IMR-90 (cell line): ENCODE data around the gene CNOT3. TPM values are rescaled to one million over a fixed set of nuclear protein-coding genes. Genes with fewer than 3 reads are reported as not detected.
A peak's percentile ranks its signal among the peaks of the same experiment; 100 is the strongest.

ENCODE experiments used
- ATAC-seq: fragments of 200-7000 bp; cut with Tn5 transposase; 2 replicates; pipeline ENCODE4 v1.9.1; 2020; ENCODE audit warnings: low read depth, mild to moderate bottlenecking, moderate library complexity
- BruUV-seq: library from RNA; stranded (reverse); fragments of 400-500 nt; replicated peaks from 2 replicates; lab custom pipeline; 2021; lab: Mats Ljungman, UMichigan
- CTCF ChIA-PET: fragments of 300-600 bp; formaldehyde crosslinking; extraction: SDS; loops from one replicate; lab custom pipeline; 2021; ENCODE audit warnings: antibody characterized with exemption; lab: Yijun Ruan, JAX
- POLR2A ChIA-PET: fragments of 300-600 bp; sonication (Branson Sonifier 250); formaldehyde crosslinking; loops from one replicate; lab custom pipeline; 2022; ENCODE audit warnings: antibody characterized with exemption; ENCODE audit not compliant: unreplicated experiment; lab: Charles Lee
- DNase-seq: peaks from one replicate; pipeline ENCODE4 v3.0.0; 2013
- H2AFZ ChIP-seq: replicated peaks from 2 replicates; pipeline ENCODE3; 2013; ENCODE audit warnings: low read length, mild to moderate bottlenecking; ENCODE audit not compliant: poor library complexity
- H2AK5ac ChIP-seq: 2 replicates; pipeline ENCODE4 v1.6.1; 2013; ENCODE audit warnings: low read depth, low read length, inconsistent platforms
- H2AK9ac ChIP-seq: replicated peaks from 2 replicates; pipeline ENCODE3; 2013; ENCODE audit warnings: mild to moderate bottlenecking, low read depth, low read length, moderate library complexity; ENCODE audit not compliant: poor library complexity
- H2BK120ac ChIP-seq: 2 replicates; pipeline ENCODE4 v1.6.1; 2013; ENCODE audit warnings: low read depth, low read length, inconsistent platforms
- H2BK15ac ChIP-seq: 3 replicates; pipeline ENCODE4 v1.6.1; 2013; ENCODE audit warnings: low read depth, low read length, inconsistent platforms
- H2BK20ac ChIP-seq: 2 replicates; pipeline ENCODE4 v1.6.1; 2013; ENCODE audit warnings: low read depth, mild to moderate bottlenecking, inconsistent platforms, low read length, moderate library complexity
- H2BK5ac ChIP-seq: 2 replicates; pipeline ENCODE4 v1.6.1; 2013; ENCODE audit warnings: mild to moderate bottlenecking, low read depth, low read length, inconsistent platforms; ENCODE audit not compliant: poor library complexity, severe bottlenecking
- H3K14ac ChIP-seq: replicated peaks from 2 replicates; pipeline ENCODE4 v1.6.1; 2013; ENCODE audit warnings: low read depth, low read length, inconsistent platforms
- H3K18ac ChIP-seq: 2 replicates; pipeline ENCODE4 v1.6.1; 2013; ENCODE audit warnings: low read depth, low read length, control low read depth
- H3K23ac ChIP-seq: 2 replicates; pipeline ENCODE4 v1.6.1; 2013; ENCODE audit warnings: low read depth, low read length, inconsistent platforms
- H3K27ac ChIP-seq: 2 replicates; pipeline ENCODE4 v1.5.1; 2013; ENCODE audit warnings: mild to moderate bottlenecking, control low read depth, low read length; ENCODE audit not compliant: insufficient read depth
- H3K27me3 ChIP-seq: 2 replicates; pipeline ENCODE4 v1.6.1; 2013; ENCODE audit warnings: low read length; ENCODE audit not compliant: control insufficient read depth, insufficient read depth
- H3K36me3 ChIP-seq: 2 replicates; pipeline ENCODE4 v1.6.1; 2013; ENCODE audit warnings: low read length, mixed read lengths; ENCODE audit not compliant: control insufficient read depth, insufficient read depth
- H3K4ac ChIP-seq: 2 replicates; pipeline ENCODE4 v1.6.1; 2013; ENCODE audit warnings: low read depth, low read length, inconsistent platforms
- H3K4me1 ChIP-seq: 2 replicates; pipeline ENCODE4 v1.6.1; 2013; ENCODE audit warnings: low read length, mixed read lengths; ENCODE audit not compliant: control insufficient read depth, insufficient read depth
- H3K4me2 ChIP-seq: 2 replicates; pipeline ENCODE4 v1.6.1; 2013; ENCODE audit warnings: low read depth, mild to moderate bottlenecking, control low read depth, low read length, moderate library complexity
- H3K4me3 ChIP-seq: 2 replicates; pipeline ENCODE4 v1.5.1; 2013; ENCODE audit warnings: low read depth, mild to moderate bottlenecking, control low read depth, low read length, moderate library complexity; ENCODE audit not compliant: insufficient read depth
- H3K56ac ChIP-seq: 2 replicates; pipeline ENCODE4 v1.6.1; 2013; ENCODE audit warnings: low read length, inconsistent platforms; ENCODE audit not compliant: insufficient read depth; ENCODE audit errors: extremely low read depth
- H3K79me1 ChIP-seq, 2 experiments: 2 replicates each; pipeline ENCODE4 v1.6.1; 2013; ENCODE audit warnings: low read length in 2 of 2, inconsistent platforms in 1 of 2, low read depth in 1 of 2
- H3K9ac ChIP-seq: 2 replicates; pipeline ENCODE4 v1.6.1; 2013; ENCODE audit warnings: low read depth, low read length, control low read depth
- H3K9me1 ChIP-seq: 2 replicates; pipeline ENCODE4 v1.6.1; 2013; ENCODE audit warnings: low read length, inconsistent platforms; ENCODE audit not compliant: insufficient read depth
- H3K9me3 ChIP-seq: 2 replicates; pipeline ENCODE4 v1.6.1; 2013; ENCODE audit warnings: low read length; ENCODE audit not compliant: control insufficient read depth, insufficient read depth
- H4K20me1 ChIP-seq: 2 replicates; pipeline ENCODE4 v1.6.1; 2013; ENCODE audit warnings: low read length, inconsistent platforms; ENCODE audit not compliant: insufficient read depth
- H4K5ac ChIP-seq: 2 replicates; pipeline ENCODE4 v1.6.1; 2013; ENCODE audit warnings: mild to moderate bottlenecking, low read depth, low read length, control low read depth
- H4K8ac ChIP-seq, 2 experiments: 2 replicates each; pipeline ENCODE4 v1.6.1; 2013; ENCODE audit warnings: low read depth in 2 of 2, low read length in 2 of 2, control low read depth in 1 of 2, inconsistent platforms in 1 of 2
- H4K91ac ChIP-seq: 2 replicates; pipeline ENCODE4 v1.6.1; 2013; ENCODE audit warnings: low read depth, low read length, inconsistent platforms; ENCODE audit not compliant: insufficient read depth
- BHLHE40 ChIP-seq: fragments of 150-350 bp; IDR thresholded peaks from 2 replicates; pipeline ENCODE4 v1.6.1; 2016; ENCODE audit warnings: mild to moderate bottlenecking, low read depth, low read length
- CEBPB ChIP-seq: IDR thresholded peaks from 2 replicates; pipeline ENCODE4 v1.6.1; 2012; ENCODE audit warnings: low read depth, low read length, improper control_type of control experiment
- CHD1 ChIP-seq: IDR thresholded peaks from 2 replicates; pipeline ENCODE4 v1.6.1; 2012; ENCODE audit warnings: low read depth, low read length, improper control_type of control experiment
- CTCF ChIP-seq: conservative IDR thresholded peaks from 2 replicates; pipeline ENCODE4 v1.5.1; 2012; ENCODE audit warnings: mild to moderate bottlenecking, low read depth, low read length, improper control_type of control experiment
- FOS ChIP-seq: fragments of 150-350 bp; IDR thresholded peaks from 2 replicates; pipeline ENCODE4 v1.6.1; 2016; ENCODE audit warnings: low read depth, low read length
- MAFK ChIP-seq: IDR thresholded peaks from 2 replicates; pipeline ENCODE4 v1.6.1; 2012; ENCODE audit warnings: low read depth, low read length, improper control_type of control experiment
- MAZ ChIP-seq: IDR thresholded peaks from 2 replicates; pipeline ENCODE4 v1.6.1; 2012; ENCODE audit warnings: low read depth, mild to moderate bottlenecking, low read length, improper control_type of control experiment, moderate library complexity, borderline replicate concordance
- MXI1 ChIP-seq: IDR thresholded peaks from 2 replicates; pipeline ENCODE4 v1.6.1; 2012; ENCODE audit warnings: low read depth, mild to moderate bottlenecking, low read length, moderate library complexity, borderline replicate concordance
- NFE2L2 ChIP-seq: fragments of 150-350 bp; IDR thresholded peaks from 2 replicates; pipeline ENCODE4 v1.6.1; 2016; ENCODE audit warnings: low read depth, mild to moderate bottlenecking, low read length
- POLR2A ChIP-seq: IDR thresholded peaks from 2 replicates; pipeline ENCODE4 v1.6.1; 2012; ENCODE audit warnings: mild to moderate bottlenecking, low read depth, low read length
- RAD21 ChIP-seq: IDR thresholded peaks from 2 replicates; pipeline ENCODE4 v1.6.1; 2012; ENCODE audit warnings: low read length, improper control_type of control experiment
- RCOR1 ChIP-seq: IDR thresholded peaks from 2 replicates; pipeline ENCODE4 v1.6.1; 2012; ENCODE audit warnings: mild to moderate bottlenecking, low read length, improper control_type of control experiment; ENCODE audit not compliant: insufficient replicate concordance
- RFX5 ChIP-seq: IDR thresholded peaks from 2 replicates; pipeline ENCODE4 v1.8.0; 2012; ENCODE audit warnings: low read depth, mild to moderate bottlenecking, low read length, moderate library complexity
- SMC3 ChIP-seq: fragments of 150-350 bp; IDR thresholded peaks from 2 replicates; pipeline ENCODE4 v1.6.1; 2016; ENCODE audit warnings: low read depth, mild to moderate bottlenecking, antibody characterized with exemption, low read length, moderate library complexity
- WGBS, 2 experiments: methylation state at CpG; one replicate each; pipeline versions ENCODE4 v1.1.5 to v1.1.7; 2013; ENCODE audit warnings: missing lambda C conversion rate in 2 of 2; ENCODE audit not compliant: insufficient read length in 1 of 2; ENCODE audit errors: extremely low coverage in 2 of 2; 5-methylcytosine and 5-hydroxymethylcytosine counted together
- dilution Hi-C: fragments of 300-500 bp; cut with HindIII; formaldehyde crosslinking; loops from one replicate; pipeline ENCODE4 v1.14.3; 2018; ENCODE audit warnings: low sequenced_read_pairs; ENCODE audit not compliant: unreplicated experiment
- in situ Hi-C: fragments of 300-500 bp; cut with MboI; formaldehyde crosslinking; loops from 3 replicates; pipeline ENCODE4 v1.14.3; 2019; ENCODE audit warnings: low sequenced_read_pairs, inconsistent platforms, mixed read lengths
- intact Hi-C: fragments of 100-400 bp; cut with micrococcal nuclease; formaldehyde crosslinking; loops from 2 replicates; pipeline ENCODE4 v1.10.0; 2022
- polyA plus RNA-seq, 3 experiments: library from polyadenylated mRNA; depleted of rRNA; stranded (reverse); fragments of >200 nt; gene quantifications; 2 replicates each; pipeline ENCODE4 v1.2.3, GENCODE V29; 2012; ENCODE audit warnings: low replicate concordance in 1 of 3
- total RNA-seq: library from RNA; depleted of rRNA; stranded (reverse); fragments of >200 nt; gene quantifications from 2 replicates; pipeline ENCODE4 v1.2.3, GENCODE V29; 2012
- TF ChIP-seq, protein P1 (sequence below): fragments of 150-350 bp; IDR thresholded peaks from 2 replicates; pipeline ENCODE4 v1.6.1; 2017; ENCODE audit warnings: mild to moderate bottlenecking, antibody characterized with exemption, low read length, low read depth
- TF ChIP-seq, protein P2 (sequence below): fragments of 150-350 bp; IDR thresholded peaks from 2 replicates; pipeline ENCODE4 v1.6.1; 2016; ENCODE audit warnings: low read depth, mild to moderate bottlenecking, low read length, moderate library complexity, borderline replicate concordance

The CNOT3 gene
- total and polyA plus RNA-seq, 2 of the 4 experiments (the other 2 are of a cell fraction): 5.4 to 26.7 TPM

- Histone ChIP-seq H4K8ac (no peak overlapping the region), H3K27me3 (no peaks in the 10 kb centered on the region), H2BK20ac (no peak overlapping the region), H3K9me3 (no peaks in the 10 kb centered on the region), H2AFZ (no peak overlapping the region), H3K14ac (no peak overlapping the region), H4K91ac (no peak overlapping the region), H2BK120ac (no peak overlapping the region), H3K4ac (no peak overlapping the region), H3K9me1 (peaks cover 16% of the 10 kb centered on the region), H4K5ac (no peak overlapping the region), H3K56ac (no peak overlapping the region), H2BK15ac (no peak overlapping the region), H3K79me1 (peaks cover 20 to 65% of the 10 kb centered on the region in 2 experiments), H3K4me3 (no peak overlapping the region), H2BK5ac (no peak overlapping the region), H3K4me1 (peaks cover 6% of the 10 kb centered on the region), H3K36me3 (peaks cover 58% of the 10 kb centered on the region), H2AK5ac (no peak overlapping the region), H3K18ac (no peak overlapping the region), H3K23ac (no peak overlapping the region), H4K20me1 (peaks cover 63% of the 10 kb centered on the region), H3K4me2 (no peak overlapping the region), H3K27ac (no peak overlapping the region), H2AK9ac (no peak overlapping the region), H3K9ac (no peak overlapping the region)
- in situ Hi-C loops (loop anchor here (25.0 kb wide), 1 partner anchor 1520 kb away; the partner anchor contains the start of gene U2AF2), intact Hi-C loops (no loop called here), dilution Hi-C loops (no loop called here)
- TF ChIP-seq CEBPB (no peak), RFX5 (no peak), RCOR1 (no peak), MXI1 (no peak), RAD21 (no peak), FOS (no peak), CHD1 (no peak), SMC3 (no peak), MAFK (no peak), NFE2L2 (no peak), CTCF (no peak), BHLHE40 (no peak), MAZ (no peak), POLR2A (no peak)
- TF ChIP-seq, protein P1, sequence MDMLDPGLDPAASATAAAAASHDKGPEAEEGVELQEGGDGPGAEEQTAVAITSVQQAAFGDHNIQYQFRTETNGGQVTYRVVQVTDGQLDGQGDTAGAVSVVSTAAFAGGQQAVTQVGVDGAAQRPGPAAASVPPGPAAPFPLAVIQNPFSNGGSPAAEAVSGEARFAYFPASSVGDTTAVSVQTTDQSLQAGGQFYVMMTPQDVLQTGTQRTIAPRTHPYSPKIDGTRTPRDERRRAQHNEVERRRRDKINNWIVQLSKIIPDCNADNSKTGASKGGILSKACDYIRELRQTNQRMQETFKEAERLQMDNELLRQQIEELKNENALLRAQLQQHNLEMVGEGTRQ: no peak
- TF ChIP-seq, protein P2, sequence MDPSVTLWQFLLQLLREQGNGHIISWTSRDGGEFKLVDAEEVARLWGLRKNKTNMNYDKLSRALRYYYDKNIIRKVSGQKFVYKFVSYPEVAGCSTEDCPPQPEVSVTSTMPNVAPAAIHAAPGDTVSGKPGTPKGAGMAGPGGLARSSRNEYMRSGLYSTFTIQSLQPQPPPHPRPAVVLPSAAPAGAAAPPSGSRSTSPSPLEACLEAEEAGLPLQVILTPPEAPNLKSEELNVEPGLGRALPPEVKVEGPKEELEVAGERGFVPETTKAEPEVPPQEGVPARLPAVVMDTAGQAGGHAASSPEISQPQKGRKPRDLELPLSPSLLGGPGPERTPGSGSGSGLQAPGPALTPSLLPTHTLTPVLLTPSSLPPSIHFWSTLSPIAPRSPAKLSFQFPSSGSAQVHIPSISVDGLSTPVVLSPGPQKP: no peak
- WGBS, 2 experiments: 83% methylated on average over 5 of the region's 7 CpGs; no CpG with 5 or more reads in 1 of the 2 experiments
- CTCF ChIA-PET: no interaction called here
- POLR2A ChIA-PET: interaction anchor here (0.9 kb wide), 1 partner anchor 17 kb away, joined by 3 read pairs; the partner anchor contains the start of gene LENG1
- BruUV-seq: no TSS peak
- ATAC-seq: no peak
- DNase-seq: peak; percentile 46
Observed at GRCh38 chr19:54142166-54142780, 4.7 kb downstream of the CNOT3 start.
